HG02852 (cell line): ENCODE data around the gene SLC22A4.
A peak's percentile ranks its signal among the peaks of the same experiment; 100 is the strongest.

Experiments used
- ATAC-seq: cut with Tn5 transposase; IDR thresholded peaks from one replicate; pipeline ENCODE4 v1.9.1; 2021; ENCODE audit warnings: mild to moderate bottlenecking, moderate library complexity; ENCODE audit not compliant: unreplicated experiment

Gene SLC22A4

GRCh38 chr5:132261881-132262845 lies 32.0 kb upstream of the SLC22A4 start:
- no peak for ATAC-seq

GRCh38 chr5:132262882-132263547 lies 31.2 kb upstream of the SLC22A4 start:
- ATAC-seq, result no peak

GRCh38 chr5:132263548-132264261 lies 30.5 kb upstream of the SLC22A4 start:
- no peak for ATAC-seq

GRCh38 chr5:132264546-132265335 lies 29.5 kb upstream of the SLC22A4 start:
- ATAC-seq, result no peak

GRCh38 chr5:132265336-132266030 lies 28.7 kb upstream of the SLC22A4 start:
- ATAC-seq, result no peak

- no peak for ATAC-seq
Measured at GRCh38 chr5:132266031-132266835, 28.0 kb upstream of the SLC22A4 start.

GRCh38 chr5:132266836-132267160 lies 27.4 kb upstream of the SLC22A4 start:
- ATAC-seq, result no peak

- ATAC-seq, result no peak
Measured at GRCh38 chr5:132267166-132267739, 26.9 kb upstream of the SLC22A4 start.

GRCh38 chr5:132267931-132268768 lies 26.0 kb upstream of the SLC22A4 start:
- ATAC-seq, result peak; percentile 8

- ATAC-seq, result peak; percentile 69
Measured at GRCh38 chr5:132268769-132269551, 25.2 kb upstream of the SLC22A4 start.

GRCh38 chr5:132269635-132270334 lies 24.4 kb upstream of the SLC22A4 start:
- ATAC-seq, result no peak

- ATAC-seq, result no peak
Measured at GRCh38 chr5:132270335-132270665, 23.9 kb upstream of the SLC22A4 start.

GRCh38 chr5:132270706-132271105 lies 23.5 kb upstream of the SLC22A4 start:
- ATAC-seq, result no peak

GRCh38 chr5:132271251-132272246 lies 22.6 kb upstream of the SLC22A4 start:
- no peak for ATAC-seq

GRCh38 chr5:132272311-132273210 lies 21.6 kb upstream of the SLC22A4 start:
- no peak for ATAC-seq
